GM18502 (cell line): ENCODE data around the gene LRIG2.
"Not testable (repeated sequence)": the region's sequence is repeated elsewhere in the genome, so short reads cannot be mapped to it uniquely, and the experiment has no call there.

ENCODE experiments used
- ATAC-seq: cut with Tn5 transposase; IDR thresholded peaks from one replicate; pipeline ENCODE4 v1.9.1; 2021; ENCODE audit warnings: mild to moderate bottlenecking; ENCODE audit not compliant: unreplicated experiment, poor library complexity

LRIG2 gene

GRCh38 chr1:113058941-113059706, 13.9 kb upstream of the LRIG2 start:
- ATAC-seq = no peak

- not testable (repeated sequence) for ATAC-seq
These were observed 9.5 kb upstream of the LRIG2 start for GRCh38 chr1:113063456-113063855.

GRCh38 chr1:113072141-113072756, 749 bp upstream of the LRIG2 start:
- no peak for ATAC-seq

GRCh38 chr1:113073479-113073950, 517 bp downstream of the LRIG2 start:
- ATAC-seq = peak; percentile 28

- ATAC-seq = peak; percentile 21
These were observed 1.2 kb downstream of the LRIG2 start for GRCh38 chr1:113074237-113074636.

GRCh38 chr1:113077978-113078377, 5.0 kb downstream of the LRIG2 start:
- ATAC-seq = not testable (repeated sequence)

GRCh38 chr1:113086541-113086940, 13.5 kb downstream of the LRIG2 start:
- ATAC-seq = no peak

GRCh38 chr1:113088972-113089371, 16.0 kb downstream of the LRIG2 start:
- ATAC-seq = no peak

- ATAC-seq = no peak
These were observed 17.1 kb downstream of the LRIG2 start for GRCh38 chr1:113090051-113090450.

GRCh38 chr1:113091988-113092594, 19.1 kb downstream of the LRIG2 start:
- ATAC-seq = no peak

- ATAC-seq = no peak
These were observed 21.5 kb downstream of the LRIG2 start for GRCh38 chr1:113094506-113094905.

GRCh38 chr1:113095790-113096455, 22.9 kb downstream of the LRIG2 start:
- ATAC-seq = no peak

GRCh38 chr1:113096493-113096892, 23.5 kb downstream of the LRIG2 start:
- no peak for ATAC-seq

- no peak for ATAC-seq
These were observed 28.6 kb downstream of the LRIG2 start for GRCh38 chr1:113101588-113101987.

GRCh38 chr1:113103048-113103447, 30.1 kb downstream of the LRIG2 start:
- no peak for ATAC-seq

- no peak for ATAC-seq
These were observed 31.0 kb downstream of the LRIG2 start for GRCh38 chr1:113103977-113104376.

- ATAC-seq = no peak
These were observed 33.9 kb downstream of the LRIG2 start for GRCh38 chr1:113106910-113107309.

GRCh38 chr1:113109908-113110554, 37.0 kb downstream of the LRIG2 start:
- ATAC-seq = no peak

GRCh38 chr1:113118266-113118665, 45.3 kb downstream of the LRIG2 start:
- no peak for ATAC-seq

GRCh38 chr1:113123737-113124136, 50.7 kb downstream of the LRIG2 start:
- ATAC-seq = no peak
